GM12873 (cell line): ENCODE results near the gene CDC16.

Experiments used
- CTCF ChIP-seq: IDR thresholded peaks from 2 replicates; pipeline ENCODE4 v1.5.1; 2012; ENCODE audit warnings: low read depth, mild to moderate bottlenecking, moderate library complexity, low read length, control low read depth; ENCODE audit not compliant: insufficient read depth; ENCODE audit errors: missing control alignments

The CDC16 gene

GRCh38 chr13:114227528-114227927, 7.2 kb upstream of the CDC16 start:
- TF ChIP-seq CTCF: no peak

DNA sequence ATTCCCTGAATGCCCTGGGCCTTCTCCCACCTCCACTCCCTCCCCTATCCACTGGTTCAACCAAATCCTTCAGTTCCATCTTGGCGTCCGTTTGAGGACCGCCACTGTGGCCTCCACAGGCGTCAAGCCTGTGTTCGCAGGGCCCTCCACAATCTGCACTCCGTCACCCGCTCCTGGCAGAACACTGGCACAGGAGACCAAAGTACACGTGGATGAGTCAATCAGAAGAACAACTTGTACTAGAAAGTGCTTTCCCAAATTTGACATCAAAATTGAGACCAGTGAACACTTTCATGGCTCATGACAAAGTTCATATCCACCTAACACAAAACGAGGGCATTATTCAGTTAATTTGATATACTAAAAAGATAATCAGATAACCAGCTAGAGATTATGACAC, 6.5 kb upstream of the CDC16 start:
- TF ChIP-seq CTCF: no peak

DNA sequence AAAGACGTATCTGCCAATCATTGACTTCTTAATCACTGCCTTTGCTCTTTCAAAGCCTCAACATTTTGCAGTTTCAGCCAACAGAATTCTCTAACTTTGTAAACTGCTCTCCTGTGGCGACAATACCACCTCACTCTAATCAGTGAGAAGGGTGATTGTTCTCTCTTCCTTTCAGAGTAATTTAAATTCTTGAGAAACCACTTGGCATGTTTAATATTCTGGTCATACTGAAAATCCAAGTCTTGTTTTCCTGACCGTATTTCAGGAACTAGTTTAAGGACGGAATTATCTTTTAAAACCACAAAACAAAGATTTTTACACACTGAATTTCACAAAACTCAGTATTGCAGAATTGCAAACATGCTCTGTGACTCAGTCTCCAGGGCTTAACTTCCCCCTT, 5.2 kb upstream of the CDC16 start:
- no peak for TF ChIP-seq CTCF

GRCh38 chr13:114230117-114230516, 4.6 kb upstream of the CDC16 start:
- TF ChIP-seq CTCF: no peak

GRCh38 chr13:114230575-114230974, 4.1 kb upstream of the CDC16 start:
- no peak for TF ChIP-seq CTCF

DNA sequence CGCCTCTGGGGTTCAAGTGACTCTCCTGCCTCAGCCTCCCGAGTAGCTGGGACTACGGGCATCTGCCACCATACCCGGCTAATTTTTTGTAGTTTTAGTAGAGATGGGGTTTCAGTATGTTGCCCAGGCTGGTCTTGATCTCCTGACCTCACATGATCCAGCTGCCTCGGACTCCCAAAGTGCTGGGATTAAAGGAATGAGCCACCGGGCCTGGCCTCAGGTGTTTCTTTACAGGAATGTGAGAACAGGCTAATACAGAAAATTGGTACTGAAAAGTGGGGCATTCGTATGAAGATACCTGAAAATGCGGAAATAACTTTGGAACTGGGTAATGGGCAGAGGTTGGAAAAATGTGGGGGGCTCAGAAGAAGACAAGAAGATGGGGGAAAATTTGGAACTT, 2.8 kb upstream of the CDC16 start:
- no peak for TF ChIP-seq CTCF

GRCh38 chr13:114234266-114234644, 442 bp upstream of the CDC16 start:
- TF ChIP-seq CTCF: no peak

DNA sequence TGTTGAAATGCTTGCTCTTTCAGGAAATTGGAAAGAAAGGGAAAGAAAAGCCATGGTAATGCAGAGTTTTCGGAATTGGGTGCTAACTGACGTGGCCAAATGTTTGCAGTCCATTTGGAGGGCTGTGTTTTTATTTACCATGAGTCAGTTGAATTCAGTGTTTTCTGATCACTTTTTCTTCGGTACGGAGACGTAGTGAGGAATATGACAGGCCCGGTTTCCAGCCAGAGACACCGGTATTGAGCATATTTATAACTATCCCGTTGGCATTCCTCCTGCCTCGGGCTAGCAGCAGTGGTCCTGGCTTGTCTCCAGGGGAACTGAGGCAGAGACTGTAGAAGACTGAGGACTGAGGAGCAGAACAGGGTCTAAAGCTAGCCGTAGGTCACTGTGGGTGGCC, 1.0 kb downstream of the CDC16 start:
- TF ChIP-seq CTCF: no peak
